Heart left ventricle (tissue), 13 donors: ENCODE data around the gene VPS52.
A peak's percentile ranks its signal among the peaks of the same experiment; 100 is the strongest.

Experiments used
- POLR2A ChIP-seq, 2 donors: fragments of 450-650 bp; IDR thresholded peaks; one replicate each; pipeline ENCODE4 v1.6.1; 2017; ENCODE audit warnings: antibody characterized with exemption in 2 of 2, mild to moderate bottlenecking in 2 of 2, moderate library complexity in 2 of 2
- TF ChIP-seq, protein P1 (sequence below), 12 donors: fragments of 200-600 bp; sonication (generic) in 4 of 12; IDR thresholded peaks; one replicate each; pipeline versions ENCODE4 v1.5.0 to v1.8.0; 2018 to 2022; ENCODE audit warnings: antibody characterized with exemption in 12 of 12, mild to moderate bottlenecking in 5 of 12
- donor health status: ischemic (EF 13 %, LVEDD 7.1; RV severe dilation, severe dysfunction).
- donor health status: DM: no; HTN: yes; CAD: no.
- donor health status: DM: no; HTN: no; CAD: no.
- donor health status: ischemic (EF 25% LVEDD 6.9; RV normal size, moderate dysfunction).
- donor health status: ischemic (EF 25% LVEDD 5.7; RV mildly dilated, moderate dysfunction).
- donor health status: ischemic (EF 35%, LVEDD 5.7; RV mildly dilated, moderate dysfunction).
- donor health status: nonischemic (EF 11% LVEDD 7.7; RV severe dilation, severe dysfunction).
- donor health status: DM: yes; HTN: yes; CAD: no.
- donor health status: PGD.
- donor health status: ischemic (EF 29% LVEDD 5.4; RV normal size, mild dysfunction).
- donor health status: nonischemic (EF 23%, LVEDD 6.1; RV moderate dilation, normal function).

DNA sequence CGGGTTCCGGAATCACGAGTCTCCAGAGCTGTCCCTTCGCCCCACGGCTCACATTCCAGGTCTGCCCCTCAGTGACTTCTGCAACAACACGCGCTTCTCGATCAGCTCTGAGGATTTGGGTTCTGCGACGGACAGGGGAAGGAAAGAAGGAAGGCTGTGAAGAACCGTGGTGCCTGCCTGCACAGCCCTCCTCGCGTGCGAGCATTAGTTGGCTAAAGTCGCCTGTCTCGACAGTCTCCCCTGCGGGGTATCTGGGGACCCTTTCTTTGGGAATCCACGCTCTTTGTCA lies 23.1 kb downstream of the VPS52 start:
- no peak for TF ChIP-seq POLR2A (IDR thresholded peaks at IDR 0.05)
- TF ChIP-seq, protein P1, sequence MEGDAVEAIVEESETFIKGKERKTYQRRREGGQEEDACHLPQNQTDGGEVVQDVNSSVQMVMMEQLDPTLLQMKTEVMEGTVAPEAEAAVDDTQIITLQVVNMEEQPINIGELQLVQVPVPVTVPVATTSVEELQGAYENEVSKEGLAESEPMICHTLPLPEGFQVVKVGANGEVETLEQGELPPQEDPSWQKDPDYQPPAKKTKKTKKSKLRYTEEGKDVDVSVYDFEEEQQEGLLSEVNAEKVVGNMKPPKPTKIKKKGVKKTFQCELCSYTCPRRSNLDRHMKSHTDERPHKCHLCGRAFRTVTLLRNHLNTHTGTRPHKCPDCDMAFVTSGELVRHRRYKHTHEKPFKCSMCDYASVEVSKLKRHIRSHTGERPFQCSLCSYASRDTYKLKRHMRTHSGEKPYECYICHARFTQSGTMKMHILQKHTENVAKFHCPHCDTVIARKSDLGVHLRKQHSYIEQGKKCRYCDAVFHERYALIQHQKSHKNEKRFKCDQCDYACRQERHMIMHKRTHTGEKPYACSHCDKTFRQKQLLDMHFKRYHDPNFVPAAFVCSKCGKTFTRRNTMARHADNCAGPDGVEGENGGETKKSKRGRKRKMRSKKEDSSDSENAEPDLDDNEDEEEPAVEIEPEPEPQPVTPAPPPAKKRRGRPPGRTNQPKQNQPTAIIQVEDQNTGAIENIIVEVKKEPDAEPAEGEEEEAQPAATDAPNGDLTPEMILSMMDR (IDR thresholded peaks at IDR 0.05) = peak in 3 of 12 donors; percentile 2 to 11 (median 10)
